Measurements from ENCODE around the gene FTO. TPM values are rescaled to one million over a fixed set of nuclear protein-coding genes. Genes with fewer than 3 reads are reported as not detected.

FTO gene
- total and polyA plus RNA-seq, 2 of the 13 experiments (the other 11 are each of a cell fraction or from before 2014, with no cell fraction given) = 41.6 to 55.8 TPM

GRCh38 chr16:54193665-54194333 lies 489.8 kb downstream of the FTO start (continued):
- TF ChIP-seq IRX3 (CRISPR knock-in tag; IDR thresholded peaks at IDR 0.05; ENCODE audit: borderline replicate concordance, low read depth) (no peak), ELF3 (CRISPR knock-in tag; IDR thresholded peaks at IDR 0.05) (peak; percentile 79), DR1 (CRISPR knock-in tag; IDR thresholded peaks at IDR 0.05) (no peak), MIER2 (CRISPR knock-in tag; IDR thresholded peaks at IDR 0.05) (0 out of 2 replicates have a peak, but pooled peaks have one; percentile 56), GLMP (CRISPR knock-in tag; IDR thresholded peaks at IDR 0.05; ENCODE audit: borderline replicate concordance) (no peak), MAZ (IDR thresholded peaks at IDR 0.05; ENCODE audit: borderline replicate concordance, low read depth, low read length) (no peak), MAZ (CRISPR knock-in tag; IDR thresholded peaks at IDR 0.05; ENCODE audit: low read depth) (no peak), TFE3 (CRISPR knock-in tag; IDR thresholded peaks at IDR 0.05) (no peak), AGO2 (optimal IDR thresholded peaks at IDR 0.05; ENCODE audit: low read depth, low read length) (no peak), BCLAF1 (IDR thresholded peaks at IDR 0.05) (no peak), ZNF138 (CRISPR knock-in tag; IDR thresholded peaks at IDR 0.05; ENCODE audit: low read depth) (no peak), ETV5 (CRISPR knock-in tag; IDR thresholded peaks at IDR 0.05; ENCODE audit: borderline replicate concordance) (peak; percentile 88), ETV6 (CRISPR knock-in tag; conservative IDR thresholded peaks at IDR 0.05) (0 out of 2 replicates have a peak, but pooled peaks have one; percentile 28), ZKSCAN8 (CRISPR knock-in tag; IDR thresholded peaks at IDR 0.05; ENCODE audit: borderline replicate concordance) (no peak), ZNF646 (CRISPR knock-in tag; IDR thresholded peaks at IDR 0.05) (no peak), ISL2 (CRISPR knock-in tag; IDR thresholded peaks at IDR 0.05) (no peak), RARA (CRISPR knock-in tag; IDR thresholded peaks at IDR 0.05) (peak; percentile 12; the same call in 1 of the 2 replicates)
